ENCODE data around the gene ACOXL. TPM values are rescaled to one million over a fixed set of nuclear protein-coding genes. Genes with fewer than 3 reads are reported as not detected.

Gene ACOXL
- total RNA-seq, 1 donor: under 0.01 TPM

DNA sequence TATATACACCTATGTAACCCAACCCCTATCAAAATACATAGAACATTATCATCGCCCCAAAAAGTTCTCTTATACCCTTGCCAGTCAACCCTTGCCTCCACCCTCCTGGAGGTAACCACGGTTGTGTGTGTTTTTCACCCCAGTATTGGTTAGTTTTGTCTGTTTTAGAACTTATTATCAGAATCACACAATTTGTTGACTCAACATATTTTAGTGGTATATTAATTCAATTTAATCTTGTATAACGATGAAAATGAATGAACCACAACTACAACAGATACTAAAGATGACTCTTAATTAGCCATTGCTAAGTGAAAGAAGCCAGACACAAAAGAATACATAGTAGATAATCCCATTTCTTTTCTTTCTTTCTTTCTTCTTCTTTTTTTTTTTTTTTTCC, 19.3 kb downstream of the ACOXL start:
- no peak for DNase-seq (ENCODE audit: low read depth in 2 of 3, low spot score in 2 of 3)

DNA sequence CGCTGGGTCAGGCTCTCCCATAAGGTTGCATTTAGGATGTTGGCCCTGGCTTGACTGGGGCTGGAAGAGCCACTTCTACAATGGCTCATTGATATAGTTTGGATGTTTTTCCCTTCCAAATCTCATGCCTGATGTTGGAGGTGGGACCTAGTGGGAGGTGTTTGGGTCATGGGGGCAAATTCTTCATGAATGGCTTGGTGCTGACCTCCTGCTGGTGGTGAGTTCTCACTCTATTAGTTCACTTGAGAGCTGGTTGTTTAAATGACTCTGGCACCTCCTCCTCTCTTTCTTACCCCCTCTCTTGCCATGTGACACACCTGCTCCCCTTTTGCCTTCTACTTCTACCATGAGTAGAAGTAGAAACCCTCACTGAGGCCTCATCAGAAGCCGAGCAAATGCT, 20.5 kb downstream of the ACOXL start:
- no peak for DNase-seq (ENCODE audit: low read depth in 2 of 3, low spot score in 2 of 3)

DNA sequence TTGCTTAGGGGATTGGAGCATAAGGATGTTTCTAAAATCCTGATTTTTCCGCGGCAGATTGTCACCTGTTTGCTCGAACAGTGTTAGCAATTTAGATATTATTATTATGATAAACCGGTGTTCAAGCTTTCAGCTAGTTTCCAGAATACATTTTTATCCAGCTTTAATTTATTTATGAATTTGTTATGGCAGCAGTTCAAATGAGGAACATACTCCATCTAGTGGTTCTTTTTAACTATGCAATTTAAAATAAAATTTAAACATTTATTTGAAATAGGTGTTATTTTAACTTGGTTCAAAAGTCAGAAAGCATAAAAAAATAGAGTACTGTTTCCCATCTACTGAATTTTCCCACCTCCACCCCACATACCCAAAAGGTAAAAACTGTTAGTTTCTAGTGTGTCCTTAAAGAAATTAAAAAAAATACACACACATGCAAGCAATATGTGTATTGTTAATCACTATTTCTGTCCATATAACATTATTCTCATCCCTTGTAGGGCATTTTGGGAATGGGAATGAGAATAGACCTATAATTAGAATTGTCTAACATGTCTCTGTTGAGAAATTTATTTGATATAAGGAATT, 23.2 kb downstream of the ACOXL start:
- DNase-seq (ENCODE audit: low read depth in 2 of 3, low spot score in 2 of 3): peak in 1 of 3 donors; percentile 42

DNA sequence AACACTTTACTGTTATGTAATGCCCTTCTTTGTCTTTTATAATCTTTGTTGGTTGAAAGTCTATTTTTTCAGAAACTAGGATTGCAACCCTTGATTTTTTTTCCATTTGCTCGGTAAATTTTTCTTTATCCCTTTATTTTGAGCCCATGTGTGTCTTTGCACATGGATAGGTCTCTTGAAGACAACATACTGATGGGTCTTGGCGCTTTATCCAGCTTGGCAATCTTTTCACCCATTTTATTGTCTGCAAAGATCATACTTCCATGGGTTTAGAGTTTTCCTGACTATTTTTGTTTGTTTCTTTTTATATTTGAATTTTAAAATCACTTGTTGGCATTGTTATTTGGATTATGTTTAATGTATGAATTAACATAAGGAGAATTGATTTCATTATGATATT, 27.0 kb downstream of the ACOXL start:
- DNase-seq (ENCODE audit: low read depth in 2 of 3, low spot score in 2 of 3): no peak

DNA sequence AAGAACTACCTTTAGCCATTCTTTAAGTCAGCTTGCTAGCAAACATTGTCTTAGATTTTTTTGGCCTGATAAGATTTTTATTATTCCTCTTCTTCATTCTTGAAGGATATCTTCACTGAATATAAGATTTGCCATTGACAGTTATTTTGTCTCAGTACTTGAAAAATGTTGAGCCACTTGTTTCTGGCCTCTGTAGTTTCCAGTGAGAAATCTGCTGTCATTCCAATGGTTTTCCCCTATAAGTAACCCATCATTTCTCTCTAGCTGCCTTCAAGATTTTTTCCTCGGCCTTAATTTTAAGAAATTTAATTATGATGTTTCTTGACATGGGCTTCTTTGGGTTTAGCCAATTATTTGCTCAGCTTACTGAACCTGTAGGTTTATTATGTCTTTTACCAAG, 32.6 kb downstream of the ACOXL start:
- DNase-seq (ENCODE audit: low read depth in 2 of 3, low spot score in 2 of 3): no peak

DNA sequence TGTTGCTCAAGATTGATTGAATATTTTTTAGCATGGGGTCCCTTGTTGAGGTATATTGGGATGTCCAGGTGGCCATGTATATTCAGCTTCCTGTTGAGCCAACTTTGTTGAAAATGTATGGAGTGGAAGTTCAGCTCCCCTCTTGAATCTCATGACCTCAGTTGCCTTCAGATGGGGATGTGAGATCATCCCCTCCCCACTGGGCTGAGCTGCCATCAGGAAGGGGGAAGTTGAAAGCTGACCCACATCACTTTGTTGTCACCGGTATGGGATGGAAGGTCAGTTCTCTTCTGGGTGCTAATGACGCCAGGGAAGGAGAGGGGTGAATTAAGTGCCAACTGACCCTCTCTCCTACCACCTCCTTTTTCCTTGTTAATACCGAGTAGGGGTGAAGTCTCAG, 33.9 kb downstream of the ACOXL start:
- DNase-seq (ENCODE audit: low read depth in 2 of 3, low spot score in 2 of 3): no peak

DNA sequence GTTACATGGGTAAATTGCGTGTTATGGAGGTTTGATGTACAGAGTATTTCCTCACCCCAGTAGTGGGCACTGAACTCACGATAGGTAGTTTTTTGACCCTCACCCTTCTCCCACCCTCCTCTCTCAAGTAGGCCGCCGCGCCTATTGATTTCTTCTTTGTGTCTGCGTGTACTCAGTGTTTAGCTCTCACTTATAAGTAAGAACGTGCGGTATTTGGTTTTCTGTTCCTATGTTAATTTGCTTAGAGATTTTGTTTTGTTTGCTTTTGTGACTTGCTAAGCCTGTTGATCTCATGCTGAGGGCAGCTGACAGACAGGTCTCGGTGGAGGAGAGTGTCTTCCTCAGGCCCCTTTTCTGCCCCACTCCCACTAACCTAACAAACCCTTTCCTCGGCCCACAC, 36.2 kb downstream of the ACOXL start:
- DNase-seq (ENCODE audit: low read depth in 2 of 3, low spot score in 2 of 3): no peak

DNA sequence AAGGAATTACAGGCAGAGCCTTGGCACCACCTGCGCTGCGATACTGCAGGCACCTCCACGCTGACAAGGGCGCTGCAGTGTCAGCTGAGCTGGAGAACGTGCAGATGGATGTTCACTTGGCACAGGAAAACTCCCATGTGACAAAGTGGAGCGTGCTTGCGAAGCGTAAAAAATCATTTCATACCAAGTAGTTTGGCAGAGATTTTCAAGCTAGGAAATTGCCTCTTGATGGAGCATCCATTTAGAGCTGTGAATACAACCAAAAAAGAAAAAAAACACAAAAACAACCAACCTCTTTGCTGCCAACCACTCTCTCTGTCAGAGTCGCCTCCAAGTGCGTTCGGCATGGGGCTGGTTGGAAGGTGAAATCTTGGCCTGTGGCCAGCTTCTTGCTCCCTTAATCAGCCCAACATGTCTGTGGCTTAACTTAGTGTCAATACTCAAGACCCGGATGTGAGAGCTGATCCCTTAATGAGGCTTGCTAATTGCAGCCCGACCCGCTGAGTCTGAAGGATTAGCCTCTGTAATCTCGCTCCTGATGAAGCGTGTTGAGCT, 38.1 kb downstream of the ACOXL start:
- no peak for DNase-seq (ENCODE audit: low read depth in 2 of 3, low spot score in 2 of 3)

DNA sequence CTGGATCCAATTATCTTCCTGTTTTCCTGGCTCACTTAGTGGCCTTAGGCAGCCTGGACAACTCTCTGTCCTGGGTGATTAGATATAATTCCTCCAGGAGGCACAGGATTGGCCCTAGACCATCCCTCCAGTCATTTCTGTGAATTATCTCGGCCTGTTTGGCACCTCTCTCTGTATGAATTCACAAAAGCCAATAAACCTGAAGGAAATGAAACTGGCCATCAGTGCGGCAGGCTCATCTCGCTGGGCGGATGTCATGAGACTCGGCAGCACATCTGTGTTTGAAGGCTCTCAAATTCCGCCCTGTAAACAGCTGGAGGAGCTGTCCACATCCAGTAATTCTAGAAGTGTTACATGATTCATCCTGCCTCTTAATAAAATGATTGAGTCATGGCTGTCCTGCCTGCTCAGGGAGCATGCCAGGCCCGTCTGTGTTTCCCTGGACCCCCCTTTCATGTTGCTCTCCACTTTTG, 38.6 kb downstream of the ACOXL start:
- no peak for DNase-seq (ENCODE audit: low read depth in 2 of 3, low spot score in 2 of 3)

DNA sequence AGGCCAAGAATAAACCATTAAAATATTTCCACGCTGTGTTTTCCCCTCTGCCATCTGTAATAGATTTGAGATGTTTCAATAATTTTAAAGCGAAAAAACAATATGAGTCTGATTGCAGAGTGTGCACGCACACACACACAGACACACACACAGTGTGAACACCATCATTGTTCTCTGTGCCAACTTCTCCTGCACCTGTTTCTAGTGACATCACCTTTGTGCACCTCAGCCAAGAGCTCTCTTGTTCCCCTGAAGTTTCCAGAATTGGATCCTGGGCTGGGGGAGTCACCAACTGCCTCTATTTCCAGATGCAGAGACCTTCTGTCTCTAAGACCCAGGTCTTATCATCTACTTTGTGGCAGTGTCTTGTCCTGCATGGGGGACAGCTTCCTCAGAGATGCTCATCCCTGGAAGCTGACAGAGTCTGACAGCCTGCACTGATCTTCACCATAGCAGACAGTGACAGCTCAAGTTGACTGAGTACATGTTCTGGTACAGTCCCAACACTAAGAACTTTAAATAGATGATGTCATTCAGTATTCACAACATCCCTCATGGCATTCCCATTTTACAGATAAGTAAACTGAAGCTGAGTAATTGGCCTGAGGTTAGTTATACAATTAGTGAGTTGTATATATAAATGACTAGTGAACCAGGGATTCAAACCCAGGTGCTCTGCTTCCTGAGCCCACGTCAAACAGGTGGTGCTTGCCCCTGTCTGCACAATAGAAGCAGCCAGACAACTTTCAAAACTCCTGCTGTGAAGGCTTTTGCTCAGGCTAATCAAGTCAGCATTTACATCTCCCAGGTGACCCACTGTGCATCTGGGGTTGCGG, 39.4 kb downstream of the ACOXL start:
- no peak for DNase-seq (ENCODE audit: low read depth in 2 of 3, low spot score in 2 of 3)

DNA sequence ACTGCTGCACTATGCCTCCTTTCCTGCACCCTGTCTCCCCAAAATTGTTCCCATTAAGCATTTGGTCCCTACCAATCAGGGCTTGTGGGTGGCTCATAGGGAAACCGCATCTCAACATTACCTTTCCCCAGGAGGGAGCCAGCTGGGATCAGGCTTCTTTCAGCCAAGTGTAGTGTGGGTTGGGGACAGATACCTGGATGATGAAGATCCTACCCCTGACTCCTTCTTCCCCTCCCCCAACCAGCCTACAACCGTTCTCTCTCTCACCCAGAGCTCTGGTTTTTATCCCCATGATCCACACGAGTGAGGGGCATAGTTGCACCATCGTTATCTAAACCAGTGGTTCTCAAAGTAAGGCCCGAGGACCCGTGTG, 40.0 kb downstream of the ACOXL start:
- DNase-seq (ENCODE audit: low read depth in 2 of 3, low spot score in 2 of 3): no peak

DNA sequence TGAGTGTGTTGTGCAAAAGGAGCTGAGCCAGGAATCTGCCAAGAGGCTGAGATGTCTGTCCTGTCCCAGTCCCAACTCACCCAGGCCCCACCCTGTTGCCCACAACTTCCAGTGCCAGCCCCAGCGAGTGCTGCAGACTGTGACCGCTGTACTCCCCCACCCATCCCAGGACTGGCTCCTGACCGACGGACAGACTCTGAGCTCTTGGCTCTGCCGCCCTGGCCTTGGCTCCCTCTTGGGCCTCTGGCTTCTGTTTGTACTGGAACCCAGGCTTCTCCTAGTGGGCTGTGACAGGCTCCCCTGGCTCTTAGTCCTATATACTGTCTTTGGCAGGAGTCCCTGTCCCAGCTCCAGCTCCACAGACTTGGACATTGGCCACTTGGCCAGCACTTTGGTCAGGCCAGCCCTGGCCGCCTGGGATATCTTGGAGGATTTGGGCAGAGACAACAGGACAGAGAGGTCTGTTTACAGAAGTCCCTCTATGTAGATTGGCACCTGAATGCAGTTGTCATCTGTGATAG, 41.1 kb downstream of the ACOXL start:
- DNase-seq (ENCODE audit: low read depth in 2 of 3, low spot score in 2 of 3): no peak

DNA sequence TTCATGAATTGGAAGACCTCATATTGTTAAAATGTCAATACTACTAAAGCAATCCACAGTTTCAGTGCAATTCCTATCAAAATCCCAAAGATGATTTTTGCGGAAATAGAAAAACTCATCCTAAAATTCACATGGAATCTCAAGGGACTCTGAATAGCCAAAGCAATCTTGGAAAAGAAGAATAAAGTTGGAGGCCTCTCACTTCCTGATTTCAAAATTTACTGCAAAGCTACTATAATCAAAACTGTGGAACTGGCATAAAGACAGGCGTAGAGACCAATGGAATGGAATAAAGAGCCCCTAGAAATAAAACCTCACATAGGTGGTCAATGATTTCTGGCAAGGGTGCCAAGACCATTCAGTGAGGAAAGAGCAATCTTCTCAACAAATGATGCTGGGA, 42.3 kb downstream of the ACOXL start:
- no peak for DNase-seq (ENCODE audit: low read depth in 2 of 3, low spot score in 2 of 3)

DNA sequence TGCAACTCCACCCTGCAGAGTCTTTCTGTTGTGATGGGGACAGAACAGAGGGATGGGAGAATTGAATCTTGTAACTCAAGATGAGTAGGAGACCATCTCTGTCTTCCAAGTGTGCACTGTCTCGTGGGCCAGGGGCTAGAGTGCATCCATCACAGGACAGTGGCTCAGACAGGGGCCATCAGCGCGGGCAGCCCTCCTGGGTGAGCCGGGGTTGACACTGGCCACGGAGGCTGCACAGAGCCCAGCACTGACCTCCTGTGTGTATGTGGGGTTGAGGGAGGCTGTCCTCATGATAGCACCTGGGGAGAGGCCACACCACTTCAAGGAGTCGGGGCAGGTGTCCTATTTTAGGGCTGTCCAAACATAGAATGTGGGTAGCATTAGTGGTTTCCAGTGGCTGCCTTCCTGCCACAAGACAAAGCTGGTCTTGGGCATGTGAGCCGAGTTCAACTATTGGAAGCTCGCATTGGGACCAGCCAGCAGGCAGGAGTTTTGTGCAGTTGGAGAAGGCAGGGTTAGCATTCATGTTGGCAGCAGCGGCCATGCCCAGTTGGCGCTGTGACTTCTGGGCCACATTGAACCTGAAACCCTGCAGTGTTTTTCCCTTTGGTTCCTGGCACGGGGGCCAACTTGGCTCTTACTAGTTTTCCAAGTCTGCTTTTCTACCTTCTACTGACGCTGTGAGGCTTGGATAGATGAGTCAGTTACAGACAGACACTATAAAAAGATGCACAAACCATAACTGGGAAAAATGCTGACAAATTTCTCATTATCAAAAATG, 45.3 kb downstream of the ACOXL start:
- DNase-seq (ENCODE audit: low read depth in 2 of 3, low spot score in 2 of 3): no peak

DNA sequence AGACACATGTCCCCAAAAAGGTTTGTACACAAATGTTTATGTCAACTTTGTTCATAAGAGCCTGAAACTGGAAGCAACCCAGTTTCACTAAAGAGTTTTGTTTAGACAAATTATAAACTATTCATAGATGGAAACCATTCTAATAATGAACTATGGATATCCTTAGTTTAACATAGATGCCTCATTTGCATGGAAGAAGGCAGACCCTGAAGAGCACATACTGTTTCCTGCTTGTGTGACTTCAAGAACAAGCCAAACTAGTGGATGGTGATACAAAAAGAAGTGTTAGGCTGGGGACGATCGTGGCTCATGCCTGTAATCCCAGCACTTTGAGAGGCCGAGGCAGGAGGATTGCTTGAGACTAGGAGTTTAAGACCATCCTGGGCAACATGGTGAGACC, 48.1 kb downstream of the ACOXL start:
- no peak for DNase-seq (ENCODE audit: low read depth in 2 of 3, low spot score in 2 of 3)

DNA sequence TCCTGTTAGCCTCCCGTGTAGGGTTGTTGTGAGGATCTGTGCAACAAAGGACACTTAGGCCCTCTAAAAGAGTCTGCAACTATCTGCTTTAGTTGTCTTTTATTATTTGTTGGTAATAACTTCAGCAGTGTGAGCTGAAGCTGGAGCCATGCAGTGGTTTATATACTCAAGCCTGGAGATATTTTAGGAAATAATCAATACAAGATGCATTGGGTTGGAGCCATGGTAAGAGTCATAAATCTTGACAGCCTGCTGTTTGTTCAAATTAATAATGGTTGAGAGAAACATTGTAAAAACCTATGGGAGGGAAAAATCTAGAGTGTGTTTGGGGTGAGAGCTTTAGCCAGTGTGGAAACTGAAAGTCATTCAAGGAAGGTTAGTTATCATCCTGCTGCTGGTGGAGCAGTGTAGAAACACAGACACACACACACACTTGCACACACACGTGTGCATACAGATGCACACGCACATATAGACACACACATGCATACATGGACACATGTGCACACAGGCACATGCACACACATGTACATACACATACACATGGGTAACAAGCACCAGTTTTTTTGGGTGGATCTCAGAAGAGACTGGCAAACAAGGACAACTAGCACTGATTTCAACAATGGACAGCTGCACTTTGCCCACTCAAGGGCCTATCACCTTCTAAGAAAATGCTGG, 51.0 kb downstream of the ACOXL start:
- DNase-seq (ENCODE audit: low read depth in 2 of 3, low spot score in 2 of 3): no peak

DNA sequence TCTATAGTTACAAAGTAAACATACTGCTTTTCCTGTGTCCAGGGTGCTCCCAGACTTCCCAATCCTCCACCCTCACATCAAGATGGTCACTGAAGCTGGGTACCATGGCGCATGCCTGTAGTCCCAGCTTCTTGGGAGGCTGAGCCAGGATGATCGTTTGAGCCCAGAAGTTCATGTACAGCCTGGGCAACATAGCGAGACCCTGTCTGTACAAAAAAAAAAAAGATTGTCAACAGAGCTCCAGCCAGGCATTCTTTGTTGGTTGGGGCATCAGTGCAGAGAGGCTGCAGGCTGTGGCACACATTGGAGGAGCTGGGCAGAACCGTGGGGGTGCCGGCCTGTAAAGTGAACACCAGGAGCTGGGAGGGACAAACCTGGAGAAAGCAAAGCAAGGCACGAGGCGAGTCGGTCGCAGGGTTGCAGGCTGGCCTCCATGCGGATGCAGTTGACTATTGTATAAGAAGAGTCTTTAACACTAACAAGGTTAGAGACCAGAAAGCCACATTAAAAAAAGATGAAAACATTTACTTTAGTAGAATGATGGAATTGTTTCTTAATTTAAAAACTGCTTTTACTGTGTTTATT, 51.8 kb downstream of the ACOXL start:
- DNase-seq (ENCODE audit: low read depth in 2 of 3, low spot score in 2 of 3): no peak

DNA sequence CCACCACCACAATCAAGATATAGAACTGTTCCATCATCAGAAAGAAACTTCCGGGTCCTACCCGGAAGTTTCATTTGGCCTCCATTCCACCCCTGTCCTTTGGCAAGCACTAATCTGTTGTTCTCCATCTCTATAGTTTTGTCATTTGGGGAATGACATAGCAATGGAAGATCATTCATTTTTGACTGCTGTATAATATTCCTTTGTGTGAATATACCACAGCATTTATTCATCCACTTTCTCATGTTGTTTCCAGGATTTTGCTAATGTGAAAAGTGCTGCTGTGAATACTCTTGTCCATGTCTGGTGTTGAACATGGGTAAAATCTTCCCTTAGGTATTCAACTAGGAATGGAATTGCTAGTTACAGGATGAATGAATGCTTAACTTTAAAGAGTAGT, 53.1 kb downstream of the ACOXL start:
- no peak for DNase-seq (ENCODE audit: low read depth in 2 of 3, low spot score in 2 of 3)

DNA sequence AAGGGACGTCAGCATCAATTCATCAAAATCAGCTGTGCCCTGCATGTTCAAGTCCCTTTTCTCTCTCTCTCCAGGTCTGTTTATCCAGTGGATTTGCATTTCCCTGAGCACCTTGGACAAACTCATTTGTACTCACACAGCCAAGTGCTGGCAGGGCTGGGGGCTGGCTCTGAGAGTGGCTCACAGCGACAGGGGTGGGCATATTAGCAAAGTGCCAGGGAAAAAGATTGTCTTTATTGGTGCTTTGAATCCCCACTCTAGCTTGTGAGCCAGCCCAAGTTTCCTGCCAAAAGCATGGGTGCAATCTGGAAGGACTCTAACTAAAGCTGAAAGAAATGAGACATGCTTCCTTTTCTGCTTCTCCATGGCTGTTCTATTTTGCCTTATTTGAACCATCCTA, 56.6 kb downstream of the ACOXL start:
- no peak for DNase-seq (ENCODE audit: low read depth in 2 of 3, low spot score in 2 of 3)

DNA sequence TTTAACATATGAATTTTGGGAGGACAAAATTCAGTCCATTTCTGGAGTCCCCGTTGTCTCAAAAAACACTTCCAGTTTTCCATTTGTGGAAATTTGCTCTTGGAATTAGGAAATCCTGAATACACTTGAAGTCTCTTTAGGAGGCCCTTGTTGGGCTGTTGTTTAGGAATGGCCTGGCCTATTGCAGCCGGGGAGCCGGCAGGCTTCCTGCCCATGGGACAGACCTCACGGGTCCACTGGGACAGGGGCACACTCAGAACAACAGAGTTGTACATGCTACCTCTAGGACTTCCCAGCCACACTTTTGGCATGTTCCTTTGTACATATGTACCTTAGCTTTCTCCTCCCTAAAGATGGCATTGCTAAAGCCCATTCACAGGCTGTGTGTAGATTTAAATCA, 57.3 kb downstream of the ACOXL start:
- no peak for DNase-seq (ENCODE audit: low read depth in 2 of 3, low spot score in 2 of 3)
